Right atrium auricular region (tissue), 2 donors: ENCODE measurements around the gene ELOVL5. TPM values are rescaled to one million over a fixed set of nuclear protein-coding genes. Genes with fewer than 3 reads are reported as not detected.

Experiments used
- DNase-seq: peaks from one replicate; pipeline ENCODE4 v3.0.0-alpha.2; 2019; ENCODE audit warnings: low spot score
- H3K27ac ChIP-seq, 2 donors: fragments of 200-600 bp; sonication (generic); 1 replicate in 1 of 2; 2 replicates in 1 of 2; pipeline ENCODE4 v1.5.1; 2016 to 2019
- H3K27me3 ChIP-seq, 2 donors: fragments of 200-600 bp; sonication (generic); one replicate each; pipeline versions ENCODE4 v1.5.1 to v1.6.0; 2017 to 2019
- H3K36me3 ChIP-seq: fragments of 200-600 bp; sonication (generic); one replicate; pipeline ENCODE4 v1.5.1; 2016
- H3K4me1 ChIP-seq, 2 donors: fragments of 200-600 bp; sonication (generic); one replicate each; pipeline versions ENCODE4 v1.5.1 to v1.6.0; 2017 to 2019
- H3K4me3 ChIP-seq, 2 donors: fragments of 200-600 bp; sonication (generic); 1 replicate in 1 of 2; 2 replicates in 1 of 2; pipeline ENCODE4 v1.5.1; 2017 to 2019; ENCODE audit warnings: mild to moderate bottlenecking in 1 of 2, moderate library complexity in 1 of 2
- H3K9me3 ChIP-seq, 2 donors: fragments of 200-600 bp; sonication (generic); one replicate each; pipeline ENCODE4 v1.5.1; 2019
- CTCF ChIP-seq, 2 donors: fragments of 200-600 bp; sonication (generic); IDR thresholded peaks; one replicate each; pipeline ENCODE4 v1.5.1; 2019; ENCODE audit warnings: antibody characterized with exemption in 2 of 2
- total RNA-seq, 2 donors: library from RNA; depleted of rRNA; stranded (reverse); fragments of >200 nt; gene quantifications; one replicate each; pipeline ENCODE4 v1.1.0, GENCODE V29; 2016

The ELOVL5 gene
- total RNA-seq, 2 donors from 2014 or later, result 31.2 to 34.9 TPM

- peaks cover 0 to 47% of the 10 kb centered on the region in 2 donors for H3K4me1 ChIP-seq
- no peak for DNase-seq
- no peaks in the 10 kb centered on the region for H3K36me3 ChIP-seq
- no peaks in the 10 kb centered on the region for H3K9me3 ChIP-seq
- no peak overlapping the region for H3K4me3 ChIP-seq
- peak overlapping the region; percentile 64 to 71 for H3K27ac ChIP-seq
- no peak for TF ChIP-seq CTCF (IDR thresholded peaks at IDR 0.05)
- no peaks in the 10 kb centered on the region for H3K27me3 ChIP-seq
Observed at GRCh38 chr6:53327017-53327395, 21.7 kb downstream of the ELOVL5 start.

GRCh38 chr6:53326372-53327016, 22.3 kb downstream of the ELOVL5 start:
- Histone ChIP-seq H3K27me3 (no peaks in the 10 kb centered on the region), H3K4me3 (no peak overlapping the region), H3K27ac (peak overlapping the region; percentile 64 to 71), H3K36me3 (no peaks in the 10 kb centered on the region), H3K9me3 (no peaks in the 10 kb centered on the region), H3K4me1 (peaks cover 0 to 53% of the 10 kb centered on the region in 2 donors)
- no peak for DNase-seq
- no peak for TF ChIP-seq CTCF (IDR thresholded peaks at IDR 0.05)

- DNase-seq, result no peak
- Histone ChIP-seq H3K4me3 (no peak overlapping the region), H3K9me3 (no peaks in the 10 kb centered on the region), H3K27me3 (no peaks in the 10 kb centered on the region), H3K36me3 (no peaks in the 10 kb centered on the region), H3K4me1 (peaks cover 0 to 56% of the 10 kb centered on the region in 2 donors), H3K27ac (peak overlapping the region; percentile 64 to 71)
- TF ChIP-seq CTCF (IDR thresholded peaks at IDR 0.05), result no peak
Observed at GRCh38 chr6:53325785-53326184, 23.0 kb downstream of the ELOVL5 start.

GRCh38 chr6:53322188-53323029, 26.3 kb downstream of the ELOVL5 start:
- no peak for TF ChIP-seq CTCF (IDR thresholded peaks at IDR 0.05)
- H3K4me1 ChIP-seq, result peaks cover 0 to 40% of the 10 kb centered on the region in 2 donors
- H3K4me3 ChIP-seq, result no peak overlapping the region
- H3K27me3 ChIP-seq, result no peaks in the 10 kb centered on the region
- no peaks in the 10 kb centered on the region for H3K36me3 ChIP-seq
- no peak overlapping the region for H3K27ac ChIP-seq
- no peaks in the 10 kb centered on the region for H3K9me3 ChIP-seq
- DNase-seq, result no peak

GRCh38 chr6:53321701-53322100, 27.0 kb downstream of the ELOVL5 start:
- H3K4me3 ChIP-seq, result no peak overlapping the region
- no peak overlapping the region for H3K27ac ChIP-seq
- no peaks in the 10 kb centered on the region for H3K9me3 ChIP-seq
- H3K27me3 ChIP-seq, result no peaks in the 10 kb centered on the region
- no peaks in the 10 kb centered on the region for H3K36me3 ChIP-seq
- DNase-seq, result no peak
- no peak for TF ChIP-seq CTCF (IDR thresholded peaks at IDR 0.05)
- H3K4me1 ChIP-seq, result peaks cover 0 to 33% of the 10 kb centered on the region in 2 donors
